NCI-H2196 treated with DMSO at 0.1 percent for 48 hours (cell line): ENCODE results near the gene ADAMTS17.

Experiments
- DNase-seq: peaks from one replicate; lab custom pipeline; 2025; ENCODE audit not compliant: unreplicated experiment; lab: John Stamatoyannopoulos, UW

ADAMTS17 gene

DNA sequence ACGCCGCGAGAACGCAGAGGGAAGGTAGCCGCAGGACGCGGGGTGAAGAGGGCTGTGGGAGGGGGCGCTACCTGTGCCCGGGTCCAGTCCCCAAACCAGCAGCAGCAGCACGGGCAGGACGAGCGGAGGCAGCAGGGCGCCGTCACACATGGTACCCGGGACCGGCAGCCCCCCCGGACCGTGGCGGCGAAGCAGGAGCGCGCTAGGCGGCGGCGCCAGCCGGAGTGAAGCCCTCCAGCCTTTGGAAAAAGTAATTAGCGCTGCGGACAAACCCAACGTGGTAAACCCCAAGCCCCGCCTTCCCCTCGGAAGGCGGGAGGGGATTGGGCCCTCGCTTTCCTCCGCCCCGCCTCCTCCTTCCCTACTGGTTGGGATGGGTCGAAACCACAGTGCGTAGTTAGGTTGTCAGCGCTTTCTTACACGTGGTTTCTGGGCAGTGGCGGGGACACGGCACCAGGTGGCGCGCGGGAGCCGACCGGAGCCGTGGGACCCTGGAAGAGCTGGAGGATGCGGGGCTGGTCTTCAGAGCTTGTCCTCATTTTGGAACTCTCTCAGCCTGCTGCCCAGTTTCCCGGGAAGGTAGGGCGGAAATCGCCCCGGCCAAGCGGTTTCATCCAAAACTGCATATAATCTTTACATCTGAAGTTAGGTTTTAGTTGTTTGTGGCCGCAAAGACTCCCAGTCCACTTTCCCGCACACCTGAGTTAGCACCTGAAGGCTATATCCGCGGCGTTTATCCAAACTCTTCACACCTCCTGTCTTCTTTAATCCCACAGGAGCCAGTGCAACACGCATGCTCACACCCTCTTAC, at the start of gene ADAMTS17:
TSS of gene ADAMTS17 (minus strand) at position 226 of the 811 bp plus-strand sequence. CDS start at position 150, 76 bp downstream.
- DNase-seq = no peak

DNA sequence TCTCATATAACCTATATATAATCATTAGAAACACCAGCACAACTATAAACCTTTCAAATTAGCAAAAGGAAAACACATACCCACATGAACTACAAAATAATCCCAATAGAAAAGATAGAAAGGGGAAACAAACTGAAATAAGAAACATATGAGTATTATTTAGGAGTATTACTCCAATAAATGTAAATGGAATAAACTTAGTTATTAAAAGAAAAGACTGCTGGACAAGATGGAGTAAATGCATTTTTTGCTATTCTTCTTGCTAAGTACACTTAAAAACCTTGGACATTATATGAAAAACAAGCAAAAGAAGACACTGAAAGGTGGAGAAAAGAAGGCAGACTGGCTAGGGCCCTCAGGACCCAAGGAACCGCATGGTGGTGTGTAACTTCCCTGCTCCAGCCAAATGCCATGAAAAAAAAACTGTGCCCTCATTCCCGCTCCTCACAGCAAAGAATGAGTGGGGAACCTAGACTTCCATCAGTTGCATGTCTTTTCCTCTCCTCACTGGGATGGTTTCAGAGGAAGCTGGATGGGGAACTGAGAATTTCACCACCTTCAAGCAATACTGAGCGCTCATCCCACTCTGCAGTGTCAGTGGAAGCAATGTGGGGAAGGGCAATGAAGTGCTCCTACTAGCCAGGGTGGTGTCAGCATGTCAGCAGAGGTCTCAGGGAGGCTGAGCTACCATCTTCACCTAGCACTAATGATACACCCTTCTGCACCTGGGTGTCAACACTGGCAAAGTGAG, 43.7 kb upstream of the ADAMTS17 start:
- DNase-seq = no peak

DNA sequence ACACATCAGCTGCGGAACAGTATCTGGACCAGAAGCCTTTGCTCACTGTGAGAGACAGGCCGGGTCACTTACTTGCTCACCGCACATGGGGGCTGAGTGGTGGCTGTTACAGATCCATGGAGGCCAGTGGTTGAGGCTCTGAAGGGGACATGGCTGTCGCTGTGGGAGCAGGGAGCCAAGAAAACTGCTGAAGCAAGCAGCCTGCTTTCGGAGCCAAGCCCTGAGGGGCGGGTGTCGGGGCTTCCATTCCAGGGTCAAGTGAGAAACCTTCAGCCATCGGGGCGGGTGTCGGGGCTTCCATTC, 42.3 kb upstream of the ADAMTS17 start:
- no peak for DNase-seq

GRCh38 chr15:100383302-100384107, 41.7 kb upstream of the ADAMTS17 start:
- DNase-seq = no peak

DNA sequence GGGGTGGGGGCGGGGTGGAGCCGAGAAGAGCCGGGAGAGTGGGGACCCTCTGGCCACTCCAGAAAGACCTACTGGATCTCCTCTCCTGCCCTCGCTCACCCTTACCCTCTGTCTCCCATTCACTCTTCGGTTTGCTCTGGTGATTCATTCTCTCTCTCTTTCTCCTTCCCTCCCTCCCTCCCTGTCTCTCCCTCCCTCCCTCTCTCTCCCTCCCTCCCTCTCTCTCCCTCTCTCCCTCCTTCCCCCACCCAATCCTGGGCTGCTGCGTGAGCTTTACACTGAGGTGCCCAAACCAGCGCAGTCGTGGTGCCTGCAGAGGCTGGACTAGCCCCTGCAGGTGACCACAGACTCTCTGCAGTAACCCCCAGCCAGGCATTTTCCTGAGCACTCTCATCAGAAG, 32.2 kb upstream of the ADAMTS17 start:
- DNase-seq = no peak

DNA sequence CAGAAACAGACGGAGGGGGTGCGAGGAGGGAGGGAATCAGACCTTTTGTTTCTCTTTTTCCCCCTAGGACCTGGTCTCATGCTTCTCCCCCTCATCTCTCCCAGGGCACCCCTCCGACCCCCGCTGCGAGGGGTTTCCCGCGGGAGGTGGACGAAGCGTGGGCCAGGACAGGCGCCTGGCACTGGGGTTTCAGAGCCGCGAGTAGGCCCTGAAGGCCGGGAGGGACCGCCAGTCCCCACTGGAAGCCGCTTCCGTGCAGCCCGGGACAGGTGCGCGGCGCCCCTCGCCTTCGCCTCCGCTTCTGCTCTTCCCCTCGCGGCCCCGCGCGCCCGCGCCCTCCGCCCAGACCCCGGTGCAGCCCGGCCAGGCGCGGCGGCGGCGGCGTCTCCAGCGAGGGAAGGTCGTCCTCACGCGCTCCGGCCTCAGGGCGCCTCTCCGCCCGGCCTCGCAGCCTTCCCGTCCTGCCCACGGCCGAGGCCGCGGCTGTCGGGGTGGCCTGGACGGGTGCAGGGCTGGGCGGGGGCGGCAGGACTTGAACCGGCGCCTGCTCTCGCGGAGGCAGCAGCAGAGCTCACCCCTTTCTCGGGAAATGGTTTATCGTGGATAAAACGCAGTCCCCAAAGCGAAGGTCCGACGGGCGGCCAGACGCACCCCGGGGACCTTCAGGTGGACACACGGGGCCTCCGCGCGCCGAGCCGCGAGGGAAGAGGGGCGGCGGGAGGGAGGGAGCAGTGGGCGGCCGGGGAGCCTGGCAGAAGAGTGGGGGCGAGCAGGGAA, 31.5 kb upstream of the ADAMTS17 start:
- DNase-seq = no peak

DNA sequence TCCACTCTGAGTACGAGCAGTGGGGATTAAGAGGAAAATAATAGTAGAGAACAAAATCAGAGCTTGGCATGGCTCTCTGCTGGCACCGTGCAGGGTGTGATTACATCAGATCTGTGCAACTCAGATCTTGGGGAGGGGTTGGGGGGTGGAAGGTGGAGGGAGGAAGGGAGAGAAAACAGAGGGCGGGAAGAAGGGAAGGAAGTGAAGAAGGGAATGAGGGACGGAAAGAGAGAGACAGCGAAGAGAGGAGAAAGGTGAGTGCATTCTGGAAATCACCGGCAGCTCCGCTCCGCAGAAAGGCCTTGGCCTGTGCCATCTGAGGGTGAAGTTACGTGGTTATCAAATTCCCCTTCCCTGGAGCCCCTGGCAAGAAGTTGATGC, 31.0 kb upstream of the ADAMTS17 start:
- DNase-seq = no peak

DNA sequence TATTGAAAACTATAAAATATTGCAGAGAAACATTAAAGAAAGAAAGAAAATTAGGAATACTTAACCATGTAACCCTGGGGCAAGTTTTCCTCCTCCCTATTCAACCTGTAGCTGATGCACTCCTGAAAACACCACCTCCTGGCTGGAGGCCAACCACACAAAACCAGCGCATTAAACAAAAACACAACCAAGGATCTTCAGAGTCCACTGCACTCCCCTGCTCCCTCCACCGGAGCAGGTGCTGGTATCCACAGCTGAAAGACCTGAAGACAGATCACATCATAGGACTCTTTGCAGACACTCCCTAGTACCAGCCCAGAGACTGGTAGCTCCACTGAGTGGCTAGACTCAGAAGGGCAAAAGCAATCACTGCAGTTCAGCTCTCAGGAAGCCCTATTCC, 13.6 kb upstream of the ADAMTS17 start:
- DNase-seq = no peak

GRCh38 chr15:100353449-100353848, 11.7 kb upstream of the ADAMTS17 start:
- DNase-seq = no peak

DNA sequence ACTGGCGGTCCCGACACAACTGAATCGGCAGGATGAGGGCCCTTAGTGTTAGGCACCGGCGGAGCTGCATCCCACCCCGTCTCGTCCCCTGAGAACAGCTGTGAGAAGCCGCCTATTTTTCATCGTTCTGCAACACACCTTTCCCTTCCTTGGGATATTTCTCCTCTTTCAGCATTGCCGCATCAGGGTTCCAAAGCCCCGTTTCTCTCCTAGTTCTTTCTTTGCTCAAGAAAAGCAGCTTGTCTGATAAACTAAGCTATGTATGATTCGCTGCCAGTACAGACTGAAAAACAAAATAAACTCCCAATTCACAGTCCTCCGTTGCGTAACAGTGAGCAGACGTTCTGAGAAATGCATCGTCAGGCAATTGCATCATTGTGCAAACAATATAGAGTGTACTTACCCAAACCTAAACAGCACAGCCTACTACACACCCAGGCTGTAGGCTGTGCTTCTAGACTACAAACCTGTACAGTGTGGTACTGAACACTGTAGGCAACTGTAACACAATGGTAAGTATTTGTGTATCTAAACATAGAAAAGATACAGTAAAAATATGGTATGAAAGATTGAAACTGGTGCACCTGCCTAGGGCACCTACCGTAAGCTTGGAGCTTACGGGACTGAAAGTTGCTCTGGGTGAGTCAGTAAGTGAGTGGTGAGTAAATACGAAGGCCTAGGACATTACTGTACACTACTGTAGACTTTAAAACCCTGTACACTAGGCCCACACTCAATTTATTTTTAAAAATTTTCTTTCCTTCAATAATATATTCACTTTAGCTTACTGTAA, 8.9 kb upstream of the ADAMTS17 start:
- no peak for DNase-seq

DNA sequence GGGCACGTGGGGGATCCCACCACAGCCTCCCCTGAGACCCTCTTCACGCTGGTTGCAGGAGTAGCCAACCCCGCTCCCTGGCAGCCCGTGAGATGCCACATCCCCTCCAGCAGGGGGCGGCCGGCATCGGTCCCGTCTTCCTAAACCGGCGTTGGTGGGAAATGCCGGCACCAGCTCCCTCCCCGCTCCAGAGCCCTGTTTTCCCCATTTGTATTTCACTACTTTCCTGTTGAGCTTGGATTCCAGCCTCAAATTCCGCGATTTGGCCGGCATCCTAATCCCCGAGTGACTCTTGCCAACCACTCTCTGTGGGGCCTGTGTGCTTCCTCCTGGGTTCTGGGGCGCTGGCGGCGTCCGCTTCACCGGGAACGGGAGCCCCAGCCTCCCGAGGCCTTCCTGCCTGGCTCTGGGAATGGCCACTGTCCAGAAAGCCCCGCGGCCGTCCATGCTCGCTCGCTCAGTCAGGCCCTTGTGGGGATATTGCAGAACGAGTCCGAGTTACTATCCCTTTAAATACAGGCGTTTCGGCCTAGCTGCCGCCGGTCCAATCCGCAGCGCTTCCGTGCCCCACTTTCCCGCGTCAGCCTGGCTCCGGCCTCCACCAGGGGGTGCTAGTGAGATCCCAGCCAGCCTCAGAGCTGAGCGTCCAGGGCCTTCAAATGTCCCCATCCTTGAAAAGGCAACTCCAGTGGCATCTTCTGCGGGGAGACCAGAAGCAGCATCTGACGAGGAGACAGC, 8.1 kb upstream of the ADAMTS17 start:
- DNase-seq = no peak

- no peak for DNase-seq
Observed at GRCh38 chr15:100349321-100349695, 7.5 kb upstream of the ADAMTS17 start.

- no peak for DNase-seq
Observed at GRCh38 chr15:100348578-100348977, 6.8 kb upstream of the ADAMTS17 start.

DNA sequence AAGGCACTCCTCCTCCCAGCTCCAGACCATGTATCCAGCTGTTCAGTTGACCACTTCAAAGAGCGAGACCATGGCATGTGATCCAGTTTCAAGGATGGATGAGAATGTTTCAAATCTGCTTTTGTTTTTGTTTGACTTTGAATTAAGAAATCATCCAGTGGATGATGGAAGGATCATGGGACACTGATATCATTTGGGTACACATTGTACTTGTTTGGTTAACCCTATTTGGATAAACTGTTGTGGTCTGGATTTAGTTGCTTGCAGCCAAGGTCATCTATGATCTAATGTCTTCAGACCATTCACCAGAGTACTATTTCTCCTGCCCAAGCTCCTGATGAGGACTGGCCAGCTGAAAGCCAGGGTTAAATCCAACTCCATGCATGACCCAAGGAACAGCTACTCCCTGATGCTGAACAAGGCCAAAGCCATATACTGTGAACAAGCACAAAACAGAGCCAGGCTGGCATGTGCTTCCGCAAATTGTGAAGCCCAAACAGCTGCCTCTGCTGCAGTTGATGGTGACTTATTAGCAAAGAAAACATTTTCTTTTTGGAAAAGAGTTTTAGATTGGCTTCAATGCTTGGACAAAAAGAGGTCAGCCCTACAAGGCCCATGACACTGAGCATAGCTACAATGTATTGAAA, 5.2 kb upstream of the ADAMTS17 start:
- no peak for DNase-seq

DNA sequence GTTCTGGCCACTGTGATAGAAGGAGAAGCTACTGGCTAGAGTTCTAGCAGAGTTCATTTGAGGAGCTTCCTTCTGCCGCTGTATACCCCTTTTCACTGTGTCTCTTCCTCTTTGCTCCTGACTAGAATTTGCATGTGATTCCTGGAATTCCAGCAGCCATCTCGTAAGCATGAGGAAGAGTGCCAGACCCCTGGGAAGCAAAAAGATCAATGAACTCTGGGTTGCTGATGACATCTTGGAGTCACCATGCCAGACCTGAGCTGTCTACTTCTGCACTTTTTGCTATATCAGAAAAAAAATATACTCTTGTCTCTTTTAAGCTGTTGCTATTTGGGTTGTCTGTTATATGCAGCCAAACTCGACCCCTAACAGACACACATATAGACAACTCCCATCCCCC, 3.7 kb upstream of the ADAMTS17 start:
- DNase-seq = no peak

DNA sequence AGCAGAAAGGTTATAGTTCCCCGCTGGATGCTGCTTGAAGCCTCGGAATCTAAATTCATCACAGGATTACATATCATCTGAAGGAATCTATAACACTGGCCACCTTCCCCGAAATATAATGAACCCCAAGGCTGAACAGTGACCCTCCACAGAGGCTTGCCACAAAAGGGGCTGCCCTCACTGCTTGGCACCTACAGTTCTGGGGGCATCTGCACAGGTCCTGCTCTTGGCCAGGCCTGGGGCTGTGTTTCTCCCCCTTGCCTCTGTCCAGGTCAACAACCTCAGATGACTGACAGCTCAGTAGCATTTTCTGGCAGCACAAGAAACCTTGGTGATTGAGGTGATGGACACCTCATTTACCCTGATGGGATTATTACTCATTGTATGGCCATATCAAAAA, 1.5 kb upstream of the ADAMTS17 start:
- DNase-seq = no peak

DNA sequence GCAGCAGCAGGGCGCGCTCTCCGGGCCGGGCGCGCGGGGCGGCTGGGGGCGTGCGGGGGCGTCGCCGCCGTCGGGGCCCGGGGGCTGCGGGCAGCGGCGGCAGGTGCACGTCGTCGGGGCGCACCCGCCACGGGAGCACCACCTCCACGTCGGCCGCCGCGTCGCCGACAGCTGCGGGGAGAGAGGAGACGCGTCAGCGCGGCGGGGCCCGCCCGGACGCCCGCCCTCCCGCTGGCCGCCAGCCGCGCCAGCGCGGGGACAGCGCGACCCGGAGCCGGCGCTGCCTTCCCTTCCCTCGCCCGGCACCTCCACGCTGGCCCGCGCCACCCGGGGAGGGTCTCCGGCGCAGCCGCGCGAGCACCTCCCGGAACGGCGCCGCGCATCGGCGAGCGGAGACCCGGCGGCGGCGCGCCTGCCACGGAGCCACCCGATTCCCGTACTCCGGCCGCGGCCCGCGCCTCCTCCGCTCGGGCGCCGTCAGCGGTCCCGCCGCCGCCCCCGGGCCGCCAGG, 481 bp downstream of the ADAMTS17 start:
- DNase-seq = no peak

DNA sequence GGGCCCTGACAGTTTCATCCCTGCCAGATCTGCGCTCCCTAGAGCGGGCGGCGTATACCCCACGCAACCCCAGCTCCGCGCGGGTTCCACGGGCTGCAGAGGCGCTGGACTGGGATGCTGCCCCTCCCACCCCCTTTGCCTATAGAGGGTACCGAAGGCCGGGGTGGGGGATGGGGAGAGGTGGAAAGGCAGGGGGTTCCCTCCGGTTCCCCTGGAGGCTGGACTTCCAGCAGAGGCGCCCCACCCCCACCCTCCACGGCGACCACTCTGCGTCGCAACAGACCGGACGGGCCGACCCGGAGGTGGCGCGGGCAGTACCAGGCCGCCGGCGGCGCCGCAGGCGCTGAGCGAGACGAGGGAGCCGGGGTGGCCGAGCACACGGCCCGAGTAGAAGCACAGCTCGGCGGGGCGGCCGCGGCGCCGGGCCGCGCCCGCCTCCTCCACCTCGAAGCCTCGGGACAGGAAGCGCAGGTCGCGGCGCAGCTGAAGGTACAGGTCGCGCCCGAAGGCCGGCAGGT, 995 bp downstream of the ADAMTS17 start:
- DNase-seq = no peak

DNA sequence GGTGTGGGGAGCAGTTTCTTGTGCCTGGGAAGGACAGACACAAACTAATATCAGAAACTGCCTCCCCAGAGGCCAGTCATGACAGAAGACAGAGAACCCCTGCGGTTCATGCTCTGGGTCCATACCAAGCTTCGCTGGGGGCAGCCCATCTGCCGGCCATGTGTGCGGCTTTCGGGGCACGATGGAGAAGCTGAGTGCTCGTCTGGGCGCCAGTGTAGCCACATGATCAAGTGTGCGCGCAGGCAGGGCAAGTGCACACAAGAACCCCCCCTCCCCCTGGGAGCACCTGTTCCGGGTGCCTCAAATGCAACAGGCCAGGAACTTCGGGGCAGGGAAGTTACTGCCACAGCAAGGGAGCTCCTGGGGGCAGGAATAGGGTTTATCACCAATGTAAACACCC, 1.8 kb downstream of the ADAMTS17 start:
- no peak for DNase-seq
